Measurements from ENCODE around the gene C3.
"Not testable (repeated sequence)": the region's sequence is repeated elsewhere in the genome, so short reads cannot be mapped to it uniquely, and the experiment has no call there.

The C3 gene

GRCh38 chr19:6712231-6712630 is 8.2 kb downstream of the C3 start:
- no peak for DNase-seq

GRCh38 chr19:6711605-6712004 is 8.8 kb downstream of the C3 start:
- no peak for DNase-seq

- no peak for DNase-seq
Measured at GRCh38 chr19:6711078-6711361, 9.4 kb downstream of the C3 start.

GRCh38 chr19:6710273-6711077 is 10.0 kb downstream of the C3 start:
- no peak for DNase-seq

- no peak for DNase-seq
Measured at GRCh38 chr19:6709549-6709948, 10.9 kb downstream of the C3 start.

- not testable (repeated sequence) for DNase-seq
Measured at GRCh38 chr19:6708913-6709312, 11.5 kb downstream of the C3 start.

- no peak for DNase-seq
Measured at GRCh38 chr19:6708346-6708745, 12.1 kb downstream of the C3 start.

GRCh38 chr19:6707658-6708018 is 12.8 kb downstream of the C3 start:
- DNase-seq = no peak

GRCh38 chr19:6707011-6707657 is 13.3 kb downstream of the C3 start:
- no peak for DNase-seq

GRCh38 chr19:6706633-6706958 is 13.9 kb downstream of the C3 start:
- DNase-seq = no peak

GRCh38 chr19:6705931-6706632 is 14.4 kb downstream of the C3 start:
- DNase-seq = no peak

GRCh38 chr19:6700586-6701316 is 19.7 kb downstream of the C3 start:
- DNase-seq = no peak

- no peak for DNase-seq
Measured at GRCh38 chr19:6699935-6700334, 20.5 kb downstream of the C3 start.

GRCh38 chr19:6697291-6697690 is 23.2 kb downstream of the C3 start:
- no peak for DNase-seq

GRCh38 chr19:6696239-6696820 is 24.1 kb downstream of the C3 start:
- DNase-seq = no peak

- DNase-seq = no peak
Measured at GRCh38 chr19:6694147-6694815, 26.2 kb downstream of the C3 start.

- no peak for DNase-seq
Measured at GRCh38 chr19:6693681-6694080, 26.8 kb downstream of the C3 start.

GRCh38 chr19:6693056-6693471 is 27.4 kb downstream of the C3 start:
- no peak for DNase-seq

GRCh38 chr19:6692027-6692426 is 28.4 kb downstream of the C3 start:
- no peak for DNase-seq

- DNase-seq = no peak
Measured at GRCh38 chr19:6691342-6691741, 29.1 kb downstream of the C3 start.

GRCh38 chr19:6690160-6690885 is 30.1 kb downstream of the C3 start:
- DNase-seq = no peak

GRCh38 chr19:6687114-6687513 is 33.3 kb downstream of the C3 start:
- DNase-seq = no peak
